GM10266 (cell line): ENCODE data around the gene PIGZ.
A peak's percentile ranks its signal among the peaks of the same experiment; 100 is the strongest.

Experiments
- DNase-seq: peaks from one replicate; pipeline ENCODE4 v3.0.0; 2012; ENCODE audit errors: extremely low spot score
- TF ChIP-seq, protein P1 (sequence below): IDR thresholded peaks from 2 replicates; pipeline ENCODE4 v1.5.1; 2012; ENCODE audit warnings: mild to moderate bottlenecking, low read depth; ENCODE audit not compliant: control insufficient read depth, insufficient read depth; ENCODE audit errors: missing control alignments

Gene PIGZ, protein sequence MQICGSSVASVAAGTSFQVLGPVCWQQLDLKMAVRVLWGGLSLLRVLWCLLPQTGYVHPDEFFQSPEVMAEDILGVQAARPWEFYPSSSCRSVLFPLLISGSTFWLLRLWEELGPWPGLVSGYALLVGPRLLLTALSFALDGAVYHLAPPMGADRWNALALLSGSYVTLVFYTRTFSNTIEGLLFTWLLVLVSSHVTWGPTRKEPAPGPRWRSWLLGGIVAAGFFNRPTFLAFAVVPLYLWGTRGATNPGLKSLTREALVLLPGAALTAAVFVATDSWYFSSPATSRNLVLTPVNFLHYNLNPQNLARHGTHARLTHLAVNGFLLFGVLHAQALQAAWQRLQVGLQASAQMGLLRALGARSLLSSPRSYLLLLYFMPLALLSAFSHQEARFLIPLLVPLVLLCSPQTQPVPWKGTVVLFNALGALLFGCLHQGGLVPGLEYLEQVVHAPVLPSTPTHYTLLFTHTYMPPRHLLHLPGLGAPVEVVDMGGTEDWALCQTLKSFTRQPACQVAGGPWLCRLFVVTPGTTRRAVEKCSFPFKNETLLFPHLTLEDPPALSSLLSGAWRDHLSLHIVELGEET

DNA sequence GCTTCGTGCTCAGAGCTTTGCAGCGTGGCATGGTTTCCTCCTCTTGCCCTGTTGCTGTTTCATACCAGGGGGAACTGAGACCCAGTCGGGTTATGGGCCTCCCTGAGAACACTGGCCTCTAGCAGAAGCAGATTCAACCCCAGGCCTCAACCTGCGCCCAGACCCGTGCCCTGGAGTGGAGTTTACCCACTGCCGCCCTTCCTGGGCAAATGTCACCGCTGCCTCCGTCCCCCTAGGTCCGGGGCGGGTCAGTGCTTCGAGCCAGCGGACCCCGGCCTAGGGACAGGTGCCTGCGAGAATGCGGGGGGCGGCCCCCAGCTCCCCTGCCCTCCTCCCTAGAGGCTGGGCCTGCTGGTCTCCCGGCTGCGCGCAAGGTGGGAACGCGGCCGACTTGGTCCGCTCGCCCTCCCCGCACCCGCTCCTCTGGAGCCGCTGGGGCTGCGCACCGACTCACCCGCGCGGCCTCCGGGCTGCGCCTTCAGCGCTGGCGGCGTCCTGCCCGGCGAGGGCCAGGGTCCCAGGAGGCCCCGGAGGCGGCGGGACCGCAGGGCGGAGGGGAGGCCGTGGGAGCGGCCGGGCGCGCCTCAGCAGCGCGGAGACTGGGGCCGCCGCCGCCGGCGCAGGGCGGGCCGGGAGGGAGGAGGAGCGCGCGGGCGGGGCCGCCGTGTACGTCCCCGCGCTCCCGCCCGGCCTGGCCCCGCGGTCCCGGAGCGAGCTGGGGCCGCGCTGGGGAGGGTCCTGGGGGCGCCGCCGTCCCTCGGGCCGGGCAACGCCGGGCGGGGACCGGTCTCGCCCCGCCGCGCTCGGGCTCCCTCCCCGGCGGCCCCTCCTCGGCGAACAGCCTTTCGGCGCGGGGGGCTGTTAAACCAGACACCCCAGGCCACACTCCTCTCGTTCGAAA, at the start of gene PIGZ:
TSS of gene PIGZ (minus strand) at position 601 of the 901 bp plus-strand sequence. CDS start 16,802 bp downstream, outside the sequence.
- TF ChIP-seq, protein P1, sequence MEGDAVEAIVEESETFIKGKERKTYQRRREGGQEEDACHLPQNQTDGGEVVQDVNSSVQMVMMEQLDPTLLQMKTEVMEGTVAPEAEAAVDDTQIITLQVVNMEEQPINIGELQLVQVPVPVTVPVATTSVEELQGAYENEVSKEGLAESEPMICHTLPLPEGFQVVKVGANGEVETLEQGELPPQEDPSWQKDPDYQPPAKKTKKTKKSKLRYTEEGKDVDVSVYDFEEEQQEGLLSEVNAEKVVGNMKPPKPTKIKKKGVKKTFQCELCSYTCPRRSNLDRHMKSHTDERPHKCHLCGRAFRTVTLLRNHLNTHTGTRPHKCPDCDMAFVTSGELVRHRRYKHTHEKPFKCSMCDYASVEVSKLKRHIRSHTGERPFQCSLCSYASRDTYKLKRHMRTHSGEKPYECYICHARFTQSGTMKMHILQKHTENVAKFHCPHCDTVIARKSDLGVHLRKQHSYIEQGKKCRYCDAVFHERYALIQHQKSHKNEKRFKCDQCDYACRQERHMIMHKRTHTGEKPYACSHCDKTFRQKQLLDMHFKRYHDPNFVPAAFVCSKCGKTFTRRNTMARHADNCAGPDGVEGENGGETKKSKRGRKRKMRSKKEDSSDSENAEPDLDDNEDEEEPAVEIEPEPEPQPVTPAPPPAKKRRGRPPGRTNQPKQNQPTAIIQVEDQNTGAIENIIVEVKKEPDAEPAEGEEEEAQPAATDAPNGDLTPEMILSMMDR, result no peak
- peak; percentile 93 for DNase-seq

DNA sequence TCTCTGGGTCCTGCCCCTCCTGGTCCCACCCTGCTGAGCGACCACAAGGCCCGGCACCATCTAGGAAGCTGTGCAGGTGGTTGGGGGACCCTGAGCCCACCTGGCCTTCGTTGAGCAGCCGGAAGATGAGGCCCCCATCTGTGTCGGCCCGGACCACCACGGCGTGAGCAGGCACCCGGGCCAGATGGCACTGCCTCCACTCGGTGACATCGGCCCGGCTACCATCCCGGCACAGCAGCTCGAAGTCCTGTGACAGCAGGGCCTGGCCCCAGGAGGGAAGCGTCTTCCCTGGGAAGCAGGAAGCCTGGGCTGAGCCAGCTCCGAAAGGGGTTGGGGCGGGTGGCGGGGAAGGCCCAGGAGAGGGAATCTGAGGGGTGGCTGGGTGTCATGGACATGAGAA, 48.4 kb upstream of the PIGZ start:
- TF ChIP-seq, protein P1, result no peak
- no peak for DNase-seq

DNA sequence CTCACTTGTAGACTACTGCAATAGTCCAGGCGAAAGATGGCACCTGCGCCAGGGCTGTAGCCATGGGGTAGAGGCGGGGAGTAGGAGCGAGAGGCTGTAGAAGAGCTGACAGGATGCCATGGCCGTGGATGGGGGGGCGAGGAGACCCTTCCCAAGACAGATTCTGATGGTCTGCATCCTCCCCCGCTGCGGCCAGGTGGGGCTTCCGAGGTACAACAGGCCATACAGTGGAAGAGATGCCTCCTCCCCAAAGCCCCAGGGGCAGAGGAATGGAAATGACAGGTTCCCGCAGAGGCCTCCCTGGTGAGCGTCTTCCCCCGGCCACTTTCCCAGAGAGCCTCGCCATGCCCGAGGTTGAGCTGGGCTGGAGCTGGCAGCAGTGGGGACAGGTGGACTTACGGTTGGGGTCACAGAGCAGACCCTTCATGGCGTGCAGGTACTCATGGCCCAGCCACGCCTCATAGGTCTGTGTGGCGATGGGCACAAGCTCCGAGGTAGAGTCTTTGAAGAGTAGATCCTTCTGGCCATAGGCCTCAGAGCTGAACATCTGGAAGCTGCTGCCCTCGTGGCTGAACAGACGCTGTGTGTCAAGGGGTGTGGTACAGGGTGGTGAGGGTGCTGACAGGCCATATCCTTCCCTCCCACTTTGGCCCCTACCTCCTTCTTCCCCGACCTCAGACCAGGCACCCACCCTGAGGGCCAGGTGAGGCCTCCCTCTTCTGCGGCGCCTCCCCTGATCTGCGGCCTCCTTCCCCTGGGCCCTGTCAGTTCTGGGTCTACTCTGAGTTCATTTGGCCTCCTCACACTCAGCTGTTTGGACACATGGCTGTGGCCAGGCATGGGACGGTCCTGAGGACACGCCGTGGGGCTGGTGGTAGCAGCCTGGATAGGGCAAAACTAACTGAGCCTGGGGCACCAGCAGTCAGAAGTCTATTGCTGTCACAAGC, 47.4 kb upstream of the PIGZ start:
- no peak for DNase-seq
- TF ChIP-seq, protein P1, result no peak

DNA sequence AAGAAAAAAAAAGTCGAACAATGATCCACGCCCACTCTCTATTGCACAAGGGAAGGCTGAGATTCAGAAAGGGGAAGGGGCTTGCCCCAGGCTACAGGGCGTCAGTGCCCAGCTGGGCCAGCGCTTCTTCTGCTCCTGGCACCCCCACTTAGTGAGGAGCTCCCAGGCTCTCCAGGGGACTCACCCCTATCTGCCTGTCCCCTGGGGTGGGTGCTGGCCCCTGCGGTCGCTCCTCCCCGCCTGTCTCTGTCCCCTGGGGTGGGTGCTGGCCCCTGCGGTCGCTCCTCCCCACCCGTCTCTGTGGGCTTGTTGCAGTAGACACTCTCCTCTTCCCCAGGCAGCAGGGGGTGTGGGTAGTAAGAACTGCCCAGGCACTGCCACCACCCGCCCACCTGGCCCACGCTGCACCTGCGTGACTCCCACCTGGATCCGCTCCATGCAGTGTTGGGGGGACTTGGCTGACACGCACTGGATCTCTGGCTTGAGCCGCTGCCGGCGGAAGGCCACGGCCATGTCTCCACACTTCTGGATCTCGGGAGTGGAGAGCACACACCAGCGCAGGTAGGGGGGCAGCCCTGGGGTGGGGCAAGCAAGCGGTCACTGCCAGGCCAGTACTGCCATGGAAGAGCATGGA, 46.4 kb upstream of the PIGZ start:
- no peak for DNase-seq
- TF ChIP-seq, protein P1, result no peak

DNA sequence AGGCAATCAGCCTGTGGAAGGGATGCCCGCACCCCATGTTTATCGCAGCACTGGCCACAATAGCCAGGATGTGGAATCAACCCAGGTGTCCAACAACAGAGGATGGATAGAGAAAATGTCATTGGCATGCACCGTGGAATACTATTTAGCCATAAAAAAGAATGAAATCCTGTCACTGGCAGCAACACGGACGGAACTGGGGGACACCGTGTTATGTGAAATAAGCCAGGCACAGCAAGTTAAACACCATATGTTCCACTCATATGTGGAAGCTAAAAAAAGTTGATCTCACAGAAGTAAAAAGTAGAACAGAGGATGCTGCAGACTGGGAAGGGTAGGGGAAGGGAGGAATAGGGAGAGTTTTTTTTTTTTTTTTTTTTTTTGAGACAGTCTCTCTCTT, 45.4 kb upstream of the PIGZ start:
- no peak for DNase-seq
- TF ChIP-seq, protein P1, result no peak

DNA sequence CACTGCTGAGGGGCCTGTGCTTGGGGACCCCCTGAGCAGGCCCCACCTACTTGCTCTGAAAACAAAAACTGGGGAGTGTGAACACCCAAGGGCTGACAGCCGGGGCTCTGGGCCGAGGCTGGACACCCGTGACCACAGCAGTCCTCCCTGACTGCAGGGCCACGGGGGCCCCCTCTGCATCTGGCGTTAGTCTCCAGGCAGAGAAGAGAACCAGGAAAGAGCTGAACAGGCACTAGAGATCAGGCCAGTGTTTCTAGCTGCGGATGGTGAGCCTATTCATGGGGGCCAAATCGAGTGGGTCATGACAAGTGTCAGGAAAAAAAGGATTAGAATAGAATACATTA, 43.9 kb upstream of the PIGZ start:
- TF ChIP-seq, protein P1, result no peak
- DNase-seq, result no peak
